NCI-H2196 treated with DMSO at 0.1 percent for 48 hours (cell line): ENCODE measurements around the gene KLHL15.
"Not testable (repeated sequence)": the region's sequence is repeated elsewhere in the genome, so short reads cannot be mapped to it uniquely, and the experiment has no call there.

Source experiments
- DNase-seq: peaks from one replicate; lab custom pipeline; 2025; ENCODE audit not compliant: unreplicated experiment; lab: John Stamatoyannopoulos, UW

KLHL15 gene

DNA sequence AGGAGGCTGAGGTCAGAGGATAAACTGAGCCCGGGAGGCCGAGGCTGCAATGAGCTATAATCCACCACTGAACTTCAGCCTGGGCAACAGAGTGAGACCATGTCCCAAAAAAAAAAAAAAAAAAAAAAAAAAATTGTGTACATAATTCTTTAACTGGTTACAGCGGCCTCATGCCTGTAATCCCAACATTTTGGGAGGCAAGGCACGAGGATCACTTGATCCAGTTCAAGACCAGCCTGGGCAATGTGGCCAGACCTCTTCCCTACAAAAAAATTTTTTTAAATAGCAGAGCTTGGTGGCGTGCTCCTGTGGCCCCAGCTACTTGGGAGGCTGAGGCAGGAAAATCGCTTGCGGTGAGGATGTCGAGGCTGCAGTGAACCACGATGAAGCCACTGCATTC is 9.3 kb downstream of the KLHL15 start:
- DNase-seq = no peak

DNA sequence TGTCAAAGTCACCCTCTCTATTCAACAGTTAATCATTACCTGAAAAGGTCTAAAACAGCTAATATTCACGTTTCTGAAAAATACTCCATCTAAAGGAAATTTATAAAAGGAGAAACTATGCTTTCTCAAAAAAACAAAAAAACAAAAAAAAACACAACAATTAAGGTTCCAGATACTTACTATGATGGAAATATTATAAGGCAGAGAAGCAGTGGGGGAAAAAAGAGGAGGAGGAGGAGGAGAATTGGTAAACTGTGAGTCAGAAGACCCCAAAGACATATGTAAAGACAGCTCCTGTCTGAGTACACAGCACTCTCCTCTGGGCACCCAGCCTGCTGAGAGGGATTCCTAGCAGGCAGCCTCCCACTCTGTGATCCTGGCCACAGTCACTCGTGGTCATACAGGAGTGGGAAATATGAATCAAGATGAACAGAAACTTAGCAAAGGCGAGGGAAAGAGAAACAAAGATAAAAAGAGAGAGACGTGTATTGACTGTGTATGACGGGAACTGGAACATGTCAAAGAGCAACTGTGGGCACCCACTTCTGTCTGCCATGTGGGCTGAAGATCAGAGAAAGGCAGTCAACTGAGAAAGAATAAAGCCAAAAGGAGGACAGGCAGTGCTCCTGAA is 12.5 kb downstream of the KLHL15 start:
- no peak for DNase-seq

DNA sequence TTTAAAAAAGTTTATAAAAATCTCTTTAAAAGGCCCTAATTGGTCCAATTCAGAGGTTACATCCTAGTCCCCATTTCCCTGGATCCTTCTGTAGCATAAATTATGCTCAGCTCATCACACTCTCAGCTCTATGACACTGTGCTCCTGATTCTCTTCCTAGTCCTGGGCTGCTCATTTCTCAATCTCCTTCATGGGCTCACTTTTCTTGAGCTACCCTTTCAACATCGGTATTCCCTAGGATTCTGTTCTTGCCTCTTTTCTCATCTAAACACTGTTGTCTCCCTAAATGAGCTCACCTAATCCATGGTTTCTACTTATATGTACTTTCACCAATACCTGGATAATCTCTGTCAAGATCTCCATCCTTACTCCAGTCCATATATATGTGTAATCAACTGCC is 14.7 kb downstream of the KLHL15 start:
- no peak for DNase-seq

DNA sequence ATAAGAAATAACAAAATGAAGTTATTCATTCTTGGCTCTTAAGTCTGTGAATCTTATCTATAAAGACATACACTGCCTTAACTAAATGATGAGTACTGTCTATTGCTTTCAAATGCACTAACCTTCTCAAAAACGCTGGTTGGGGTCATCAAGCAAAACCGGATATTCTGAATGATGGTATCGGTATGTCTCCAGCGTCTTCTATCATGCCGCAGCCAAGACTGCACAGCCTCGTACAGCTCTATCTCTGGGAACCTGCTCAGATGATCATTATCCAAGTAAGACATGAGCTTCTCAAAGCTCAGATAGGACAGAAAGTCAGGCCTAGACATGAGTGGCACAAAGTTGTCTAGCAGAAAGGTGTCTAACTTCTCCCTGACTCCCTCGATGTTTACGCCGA is 21.1 kb downstream of the KLHL15 start:
- no peak for DNase-seq

DNA sequence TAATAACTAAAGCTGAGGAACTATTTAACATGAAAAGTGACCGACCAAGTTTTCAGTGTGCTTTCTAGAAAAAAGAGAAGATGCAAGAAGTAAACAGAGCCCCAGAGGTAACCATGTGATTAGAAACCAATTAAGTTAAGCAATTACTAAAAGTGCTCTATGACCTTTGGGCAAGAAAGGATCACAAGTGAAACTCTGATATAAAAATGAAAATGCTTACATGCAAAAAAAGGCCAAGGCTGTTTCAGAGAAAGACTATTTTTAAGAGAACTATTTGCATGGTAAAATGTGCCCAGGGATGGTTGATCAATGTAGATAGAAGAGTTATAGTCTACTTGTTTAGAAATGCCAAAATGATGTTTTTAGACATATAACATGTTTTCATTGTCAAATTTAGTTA is 22.0 kb downstream of the KLHL15 start:
- DNase-seq = no peak

DNA sequence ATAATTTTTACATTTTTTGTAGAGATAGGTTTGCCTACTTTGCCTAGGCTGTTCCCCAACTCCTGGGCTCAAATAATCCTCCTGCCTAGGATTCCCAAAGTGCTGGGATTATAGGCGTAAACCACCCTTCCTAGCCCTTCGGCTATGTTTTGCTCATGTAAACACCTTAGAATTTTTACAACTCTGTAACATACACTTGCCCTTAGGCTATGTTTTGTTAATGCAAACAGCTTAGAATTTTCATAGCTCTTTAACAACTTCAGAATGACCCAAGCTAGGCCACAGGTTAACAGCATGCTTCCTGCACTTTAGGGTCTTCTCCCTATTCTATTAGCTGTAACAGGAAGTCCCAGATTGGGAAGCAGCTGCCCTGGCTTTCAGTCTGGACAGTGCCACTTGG is 24.2 kb downstream of the KLHL15 start:
- DNase-seq = no peak

DNA sequence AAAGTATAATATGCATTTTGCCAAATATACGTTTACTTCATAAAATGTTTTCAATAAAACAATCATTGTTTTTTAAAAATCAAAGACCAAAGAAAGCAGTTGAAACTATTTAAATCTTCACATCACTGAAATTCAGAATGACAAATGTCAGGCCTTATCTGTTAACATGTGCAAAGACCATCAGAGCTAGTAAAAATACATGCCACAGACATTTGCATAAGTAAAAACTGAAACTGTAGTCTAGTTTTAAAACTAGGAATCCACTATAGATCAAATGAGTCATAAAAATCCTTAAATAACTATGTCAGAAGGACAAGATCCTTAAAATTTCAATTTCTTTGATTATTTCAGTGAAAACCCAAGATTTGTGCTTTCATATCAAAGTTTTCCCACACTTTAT is 24.8 kb downstream of the KLHL15 start:
- no peak for DNase-seq

DNA sequence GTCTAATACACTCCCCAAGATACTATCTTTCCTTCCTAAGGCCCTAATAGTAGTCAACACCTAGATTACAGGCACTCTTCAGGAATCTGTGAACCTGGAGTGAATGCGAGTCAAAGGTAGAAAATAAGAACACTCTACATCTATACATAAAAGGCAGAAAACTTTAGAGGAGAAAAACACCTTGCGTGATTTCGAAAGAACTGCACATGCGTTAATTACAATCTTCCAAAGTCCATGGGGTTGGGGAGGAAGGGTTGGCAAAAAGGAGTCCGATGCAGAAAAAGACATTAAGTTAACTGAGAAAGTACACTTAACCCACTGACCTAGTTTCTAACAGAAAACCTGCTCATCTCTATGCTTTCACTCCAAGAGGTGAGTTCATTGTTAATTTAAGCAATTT is 27.3 kb downstream of the KLHL15 start:
- no peak for DNase-seq

DNA sequence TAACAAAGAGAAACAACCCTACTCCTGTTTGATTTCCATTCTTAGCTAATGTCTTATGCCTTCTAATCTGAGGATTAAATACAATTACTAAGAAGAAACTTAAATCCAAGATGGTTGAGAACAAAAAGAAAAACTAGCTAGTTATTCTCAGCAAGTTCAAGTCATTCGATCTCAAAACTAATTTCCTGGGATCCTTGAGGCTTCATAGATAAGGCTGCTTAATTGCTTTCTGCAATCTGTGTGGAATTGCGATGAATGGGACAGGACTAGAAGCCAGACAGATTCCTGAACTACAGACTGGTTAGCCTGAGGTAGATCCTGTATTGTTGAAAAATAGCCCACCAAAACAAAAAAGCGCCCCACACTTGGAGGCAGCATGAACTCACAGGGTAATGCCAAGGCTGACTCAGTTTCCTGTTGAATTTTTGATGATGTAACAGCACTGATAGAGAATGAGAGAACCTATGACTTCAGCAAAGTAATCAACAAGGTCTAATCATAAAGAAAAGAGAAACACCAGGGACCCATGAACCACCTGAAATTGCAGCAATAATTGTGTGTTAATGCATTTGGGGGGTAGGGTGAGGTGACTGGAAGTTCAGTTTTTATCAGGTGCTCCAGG is 33.9 kb downstream of the KLHL15 start:
- DNase-seq = no peak

DNA sequence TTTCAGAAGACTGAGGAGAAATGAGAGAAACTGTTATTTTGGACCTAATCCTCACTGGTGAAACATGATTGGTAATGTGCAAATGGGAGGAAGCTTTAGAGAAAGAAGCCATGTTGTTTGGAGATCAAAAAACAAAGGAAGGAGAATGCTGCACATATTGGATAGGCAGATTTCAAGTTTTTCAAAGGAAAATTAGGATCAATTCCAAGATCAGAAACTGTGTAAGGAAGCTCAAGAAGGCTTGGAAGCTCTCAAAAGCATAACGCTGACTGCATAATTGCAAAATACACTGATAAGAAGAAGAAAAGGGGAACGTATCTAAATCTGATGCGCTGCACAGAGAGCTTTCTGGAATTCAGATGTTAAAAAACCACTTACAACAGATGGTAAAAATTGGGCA is 34.6 kb downstream of the KLHL15 start:
- no peak for DNase-seq

DNA sequence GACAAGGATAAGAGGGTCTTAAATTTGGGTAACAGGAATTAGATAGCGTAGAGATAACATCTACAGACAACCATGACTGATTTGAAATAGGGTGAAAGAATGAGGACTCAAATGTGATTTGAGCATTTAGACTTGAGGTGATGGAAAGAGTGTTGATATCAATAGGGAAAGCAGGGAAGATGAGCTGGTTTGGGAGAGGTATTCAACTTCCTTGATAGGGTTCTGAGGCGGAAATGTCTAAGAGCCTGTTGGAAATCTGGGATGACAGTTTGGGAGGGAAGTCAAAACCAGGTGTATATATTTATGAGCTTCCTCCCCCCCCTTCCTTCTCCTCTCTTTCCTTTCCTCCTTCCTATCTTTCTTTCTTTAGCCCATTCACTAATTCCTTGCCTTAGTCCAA is 36.5 kb downstream of the KLHL15 start:
- DNase-seq = no peak

DNA sequence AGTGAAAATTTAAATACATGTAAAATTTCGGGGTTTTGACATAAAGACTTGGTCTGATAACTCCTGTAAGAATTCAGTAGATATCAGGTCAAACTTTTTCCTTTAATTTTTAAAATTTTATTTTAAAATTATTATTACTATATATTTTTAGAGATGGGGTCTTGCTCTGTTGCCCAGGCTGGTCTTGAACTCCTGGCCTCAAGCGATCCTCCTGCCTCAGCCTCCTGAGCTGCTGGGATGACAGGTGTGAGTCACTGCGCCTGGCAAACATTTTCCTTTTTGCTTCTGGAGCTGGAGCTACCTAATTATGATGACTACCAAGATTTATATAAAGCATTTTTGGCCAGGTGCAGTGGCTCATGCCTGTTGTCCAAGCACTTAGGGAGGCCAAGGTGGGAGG is 37.3 kb downstream of the KLHL15 start:
- no peak for DNase-seq

DNA sequence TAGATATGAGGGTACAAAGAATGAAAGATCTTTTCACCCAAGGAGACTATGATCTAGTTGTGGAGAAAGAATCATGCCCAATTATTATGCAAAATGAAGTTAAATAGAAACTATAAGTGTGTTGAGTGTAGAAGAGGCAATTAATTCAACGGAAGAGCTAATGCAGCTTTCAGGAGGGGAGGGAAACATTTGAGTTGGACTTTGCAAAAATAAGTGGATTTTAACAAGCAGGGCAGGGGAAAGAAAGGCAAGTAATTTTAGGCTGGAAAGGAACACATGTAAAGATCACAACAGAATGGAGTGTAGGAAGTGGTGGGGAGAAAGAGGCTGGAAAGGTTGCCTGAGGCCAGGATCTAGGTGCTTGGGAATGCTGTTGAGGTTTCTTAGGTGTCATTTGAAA is 44.1 kb downstream of the KLHL15 start:
- DNase-seq = no peak

DNA sequence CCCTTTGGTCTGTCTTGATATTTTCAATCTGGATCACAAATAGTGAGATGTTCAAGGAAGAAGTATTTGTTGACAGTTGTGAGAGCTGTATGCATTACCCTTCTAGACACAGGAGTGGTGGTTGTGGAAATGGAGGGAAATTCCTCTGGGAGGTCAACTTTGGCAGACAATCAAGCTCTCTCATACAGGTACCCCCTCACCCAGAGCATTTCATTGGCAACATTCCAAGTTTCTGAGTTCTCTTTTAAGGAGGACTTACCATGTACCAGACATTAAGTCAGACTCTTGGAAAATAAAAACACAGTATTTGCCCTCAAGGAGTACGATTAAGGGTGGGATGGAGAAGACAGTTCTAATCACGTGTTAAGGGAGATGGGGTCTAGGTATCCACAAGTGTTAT is 45.3 kb downstream of the KLHL15 start:
- DNase-seq = no peak

DNA sequence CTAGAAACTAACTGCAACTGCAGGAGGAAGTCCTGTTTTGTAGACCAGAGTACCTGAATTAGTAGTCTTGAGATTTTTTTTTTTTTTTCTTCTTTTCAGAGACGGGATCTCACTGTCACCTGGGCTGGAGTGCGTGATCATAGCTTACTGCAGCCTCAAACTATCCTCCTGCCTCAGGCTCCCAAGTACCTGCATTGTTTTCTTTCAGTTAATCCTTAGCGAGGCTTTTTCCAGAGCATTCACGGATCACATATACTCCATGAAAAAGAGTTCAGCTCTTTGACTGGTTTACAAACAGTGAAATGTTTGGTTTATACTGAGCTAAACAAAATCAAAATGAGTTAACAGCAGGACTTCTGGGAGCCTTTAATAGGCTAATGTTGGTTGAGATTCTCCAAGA is 45.8 kb downstream of the KLHL15 start:
- no peak for DNase-seq

DNA sequence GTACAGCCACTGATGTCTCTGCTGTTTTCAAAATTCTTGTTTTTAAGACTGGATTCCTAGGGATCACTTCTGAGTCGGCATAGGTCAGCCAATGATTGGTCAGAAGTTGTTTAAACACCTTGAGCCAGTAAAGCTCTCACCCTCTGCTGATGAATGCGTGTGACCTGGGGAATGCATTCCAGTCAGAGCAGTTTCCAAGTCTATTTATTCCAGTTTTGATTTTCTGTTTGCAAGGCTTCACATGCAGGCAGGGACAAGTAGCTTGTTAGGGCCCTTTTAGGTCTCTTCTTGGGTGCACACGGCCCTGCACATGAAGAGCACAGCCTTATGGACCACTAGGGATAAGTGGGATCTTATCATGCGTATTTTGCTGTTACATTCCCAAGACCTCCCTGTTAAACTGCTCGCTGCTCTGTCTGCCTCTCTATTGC is 47.0 kb downstream of the KLHL15 start:
- DNase-seq = no peak

DNA sequence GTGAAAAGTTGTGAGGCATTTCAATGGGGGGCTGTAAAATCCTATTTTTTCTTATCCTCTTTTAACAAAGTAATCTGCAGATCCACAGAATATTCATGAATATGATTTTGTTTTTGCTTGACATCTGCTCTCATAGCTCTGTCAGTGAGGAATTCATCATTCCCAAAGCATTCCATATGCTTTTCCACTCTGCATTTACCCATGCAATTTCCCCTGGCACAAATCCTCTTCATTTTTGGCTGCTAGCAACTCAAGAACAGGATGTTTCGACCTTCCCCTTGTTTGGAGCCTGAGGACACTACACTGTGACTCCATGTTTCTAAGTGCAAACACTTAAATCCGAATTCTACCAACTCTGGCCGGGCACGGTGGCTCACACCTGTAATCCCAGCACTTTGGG is 48.5 kb downstream of the KLHL15 start:
- no peak for DNase-seq

DNA sequence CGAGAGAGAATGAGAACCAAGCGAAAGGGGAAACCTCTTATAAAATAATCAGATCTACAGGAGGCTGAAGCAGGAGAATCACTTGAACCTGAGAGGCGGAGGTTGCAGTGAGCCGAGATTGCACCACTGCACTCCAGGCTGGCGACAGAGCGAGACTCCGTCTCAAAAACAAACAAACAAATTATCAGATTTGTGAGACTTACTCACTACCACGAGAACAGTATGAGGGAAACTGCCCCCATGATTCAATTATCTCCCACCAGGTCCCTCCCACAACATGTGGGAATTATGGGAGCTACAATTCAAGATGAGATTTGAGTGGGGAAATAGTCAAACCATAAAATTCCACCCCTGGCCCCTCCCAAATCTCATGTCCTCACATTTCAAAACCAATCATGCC is 61.4 kb downstream of the KLHL15 start:
- DNase-seq = not testable (repeated sequence)

DNA sequence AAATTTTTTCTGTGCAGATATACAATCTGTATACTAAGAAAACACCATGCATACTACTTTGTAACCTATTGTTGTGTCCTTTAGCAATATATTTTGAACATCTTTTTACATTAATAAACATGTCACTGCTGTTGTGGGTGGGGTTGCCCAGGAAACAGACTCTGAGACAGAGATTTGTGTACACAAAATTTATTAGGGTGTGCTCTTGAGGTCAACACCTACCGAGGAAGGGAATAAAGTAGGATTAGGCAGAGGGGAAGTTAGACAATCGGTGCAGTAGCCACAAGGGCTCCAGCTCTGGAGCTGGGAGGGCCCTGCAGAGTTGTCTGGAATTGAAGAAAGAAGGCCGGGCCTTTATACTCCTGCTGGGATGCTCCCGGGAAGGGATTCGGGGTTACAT is 62.8 kb downstream of the KLHL15 start:
- DNase-seq = no peak

DNA sequence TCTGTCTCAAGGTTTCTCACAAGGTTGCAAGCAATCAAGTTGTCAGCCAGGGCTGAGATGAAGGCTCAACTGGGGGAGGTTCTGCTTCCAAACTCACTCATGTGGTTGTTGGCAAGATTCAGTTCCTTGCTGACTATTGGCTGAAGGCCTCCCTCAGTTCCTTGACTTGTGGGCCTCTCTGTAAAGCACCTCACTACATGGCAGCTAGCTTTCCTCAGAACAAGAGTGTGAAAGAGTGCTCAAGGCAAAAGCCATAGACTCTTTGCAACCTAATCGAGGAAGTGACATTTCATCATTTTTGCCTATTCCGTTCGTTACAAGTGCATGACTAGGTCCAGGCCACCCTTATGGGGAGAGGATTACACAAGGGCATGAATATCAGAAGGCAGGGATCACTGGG is 67.2 kb downstream of the KLHL15 start:
- no peak for DNase-seq

DNA sequence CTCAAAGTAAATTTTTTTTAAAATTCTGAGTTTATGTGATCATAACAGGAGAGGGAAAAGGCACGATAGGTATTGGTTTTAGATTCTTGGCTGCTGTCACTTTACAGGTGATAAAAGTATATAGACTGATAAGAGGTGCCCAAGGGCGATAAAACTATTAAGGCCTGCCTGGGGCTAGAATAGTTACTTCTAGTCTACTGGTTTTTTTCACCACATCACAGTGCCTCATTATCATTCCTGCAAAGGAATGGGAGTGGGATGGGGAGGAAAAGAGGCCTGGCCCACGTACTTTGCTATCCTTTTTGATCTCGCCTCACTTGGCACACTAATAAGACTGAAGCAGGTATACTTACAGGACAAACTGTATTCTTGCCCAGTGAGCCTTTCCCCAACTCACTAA is 72.6 kb downstream of the KLHL15 start:
- no peak for DNase-seq

DNA sequence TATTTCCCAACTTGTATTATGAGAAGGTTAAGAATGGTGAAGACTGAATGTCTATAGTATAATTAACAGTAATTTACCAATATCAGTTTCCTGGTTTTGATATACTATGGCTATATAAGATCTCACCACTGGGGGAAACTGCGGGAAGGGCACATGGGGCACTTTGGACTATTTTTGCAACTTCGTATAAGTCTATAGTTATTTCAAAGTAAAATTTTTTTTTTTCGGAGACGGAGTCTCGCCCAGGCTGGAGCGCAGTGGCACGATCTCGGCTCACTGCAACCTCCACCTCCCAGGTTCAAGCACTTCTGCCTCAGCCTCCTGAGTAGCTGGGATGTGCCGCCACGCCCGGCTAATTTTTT is 73.1 kb downstream of the KLHL15 start:
- DNase-seq = no peak
